Activated CD8-positive, alpha-beta T cell treated with anti-CD3 and anti-CD28 coated beads for 36 hours (primary cell): ENCODE measurements around the gene SPTBN1. TPM values are rescaled to one million over a fixed set of nuclear protein-coding genes. Genes with fewer than 3 reads are reported as not detected.

ENCODE experiments used
- ATAC-seq: fragments of 200-7000 bp; cut with Tn5 transposase; one replicate; pipeline ENCODE4 v1.10.0; 2021; ENCODE audit warnings: mild to moderate bottlenecking, moderate library complexity
- CTCF ChIA-PET: fragments of 350-600 bp; sonication (Branson Sonifier 250); formaldehyde crosslinking; loops from one replicate; lab custom pipeline; 2021; ENCODE audit warnings: antibody characterized with exemption; lab: Charles Lee
- POLR2A ChIA-PET: fragments of 350-600 bp; sonication (Branson Sonifier 250); formaldehyde crosslinking; loops from one replicate; lab custom pipeline; 2021; ENCODE audit warnings: antibody characterized with exemption; lab: Charles Lee
- DNase-seq: peaks from one replicate; pipeline ENCODE4 v3.0.0-alpha.2; 2020
- H3K27ac Mint-ChIP-seq: one replicate; pipeline ENCODE4 v1.8.0; 2021; ENCODE audit warnings: mild to moderate bottlenecking, mixed read lengths
- H3K27me3 Mint-ChIP-seq: one replicate; pipeline ENCODE4 v1.8.0; 2021; ENCODE audit warnings: mixed read lengths
- H3K36me3 Mint-ChIP-seq: one replicate; pipeline ENCODE4 v1.8.0; 2021; ENCODE audit warnings: low read depth, mixed read lengths
- H3K4me1 Mint-ChIP-seq: one replicate; pipeline ENCODE4 v1.8.0; 2021; ENCODE audit warnings: low read depth, mixed read lengths
- H3K4me3 Mint-ChIP-seq: one replicate; pipeline ENCODE4 v1.8.0; 2021; ENCODE audit warnings: mild to moderate bottlenecking, moderate library complexity, mixed read lengths
- H3K9me3 Mint-ChIP-seq: one replicate; pipeline ENCODE4 v1.8.0; 2021; ENCODE audit warnings: mixed read lengths
- CTCF ChIP-seq: fragments of 200-600 bp; IDR thresholded peaks from one replicate; pipeline ENCODE4 v1.8.0; 2022; ENCODE audit warnings: antibody characterized with exemption, mild to moderate bottlenecking
- intact Hi-C: fragments of 100-400 bp; cut with micrococcal nuclease; formaldehyde crosslinking; loops from one replicate; pipeline ENCODE4 v1.10.0; 2022
- total RNA-seq, 2 experiments: library from RNA; stranded (reverse); gene quantifications; one replicate each; pipeline ENCODE4 v1.2.3, GENCODE V29; 2021

Gene SPTBN1
- total RNA-seq, 2 experiments from 2014 or later = 91.8 to 91.9 TPM

- ChIA-PET CTCF (no interaction called here), POLR2A (interaction anchor here (0.7 kb wide), 1 partner anchor 10 kb away, joined by 3 read pairs; no protein-coding TSS in a partner anchor)
- TF ChIP-seq CTCF = no peak
- H3K4me1 Mint-ChIP-seq = no peaks in the 10 kb centered on the region
- no peak for ATAC-seq
- no peak for DNase-seq
- peaks cover 3% of the 10 kb centered on the region for H3K27me3 Mint-ChIP-seq
- no peaks in the 10 kb centered on the region for H3K36me3 Mint-ChIP-seq
- no peak overlapping the region for H3K4me3 Mint-ChIP-seq
- intact Hi-C loops = no loop called here
- no peaks in the 10 kb centered on the region for H3K9me3 Mint-ChIP-seq
- H3K27ac Mint-ChIP-seq = no peak overlapping the region
Measured at GRCh38 chr2:54440050-54440449, 16.1 kb upstream of the SPTBN1 start.

GRCh38 chr2:54444503-54444902, 11.6 kb upstream of the SPTBN1 start:
- H3K27me3 Mint-ChIP-seq = peaks cover 3% of the 10 kb centered on the region
- ATAC-seq (no peak), DNase-seq (no peak)
- CTCF ChIA-PET = no interaction called here
- no peak for TF ChIP-seq CTCF
- no peaks in the 10 kb centered on the region for H3K36me3 Mint-ChIP-seq
- H3K4me1 Mint-ChIP-seq = no peaks in the 10 kb centered on the region
- H3K27ac Mint-ChIP-seq = no peak overlapping the region
- no peaks in the 10 kb centered on the region for H3K9me3 Mint-ChIP-seq
- POLR2A ChIA-PET = no interaction called here
- no peak overlapping the region for H3K4me3 Mint-ChIP-seq
- intact Hi-C loops = no loop called here

GRCh38 chr2:54446122-54446521, 10.0 kb upstream of the SPTBN1 start:
- ChIA-PET CTCF (no interaction called here), POLR2A (interaction anchor here (1.2 kb wide), 1 partner anchor 14 kb away, joined by 3 read pairs; no protein-coding TSS in a partner anchor)
- no peaks in the 10 kb centered on the region for H3K36me3 Mint-ChIP-seq
- intact Hi-C loops = no loop called here
- H3K27ac Mint-ChIP-seq = no peak overlapping the region
- DNase-seq (no peak), ATAC-seq (no peak)
- no peaks in the 10 kb centered on the region for H3K4me1 Mint-ChIP-seq
- no peaks in the 10 kb centered on the region for H3K9me3 Mint-ChIP-seq
- H3K27me3 Mint-ChIP-seq = peaks cover 4% of the 10 kb centered on the region
- TF ChIP-seq CTCF = no peak
- H3K4me3 Mint-ChIP-seq = no peak overlapping the region

- TF ChIP-seq CTCF = no peak
- no peaks in the 10 kb centered on the region for H3K4me1 Mint-ChIP-seq
- intact Hi-C loops = no loop called here
- peaks cover 4% of the 10 kb centered on the region for H3K27me3 Mint-ChIP-seq
- H3K36me3 Mint-ChIP-seq = no peaks in the 10 kb centered on the region
- H3K4me3 Mint-ChIP-seq = no peak overlapping the region
- DNase-seq (no peak), ATAC-seq (no peak)
- no peaks in the 10 kb centered on the region for H3K9me3 Mint-ChIP-seq
- no peak overlapping the region for H3K27ac Mint-ChIP-seq
- ChIA-PET POLR2A (interaction anchor here (1.2 kb wide), 1 partner anchor 14 kb away, joined by 3 read pairs; no protein-coding TSS in a partner anchor), CTCF (interaction anchor here (0.8 kb wide), 1 partner anchor 12 kb away, joined by 3 read pairs; no protein-coding TSS in a partner anchor)
Measured at GRCh38 chr2:54446625-54447024, 9.5 kb upstream of the SPTBN1 start.

- ChIA-PET CTCF (no interaction called here), POLR2A (no interaction called here)
- H3K9me3 Mint-ChIP-seq = no peaks in the 10 kb centered on the region
- peaks cover 35% of the 10 kb centered on the region for H3K27me3 Mint-ChIP-seq
- intact Hi-C loops = no loop called here
- no peak overlapping the region for H3K4me3 Mint-ChIP-seq
- H3K4me1 Mint-ChIP-seq = peaks cover 16% of the 10 kb centered on the region
- ATAC-seq = no peak
- H3K27ac Mint-ChIP-seq = no peak overlapping the region
- no peaks in the 10 kb centered on the region for H3K36me3 Mint-ChIP-seq
- TF ChIP-seq CTCF = no peak
- DNase-seq = no peak
Measured at GRCh38 chr2:54454548-54455130, 1.5 kb upstream of the SPTBN1 start.
